Gastrocnemius medialis (tissue), 4 donors: ENCODE results near the gene PCBP1. TPM values are rescaled to one million over a fixed set of nuclear protein-coding genes. Genes with fewer than 3 reads are reported as not detected.
"Not testable (repeated sequence)": the region's sequence is repeated elsewhere in the genome, so short reads cannot be mapped to it uniquely, and the experiment has no call there.

ENCODE experiments used
- ATAC-seq, 2 donors: fragments of 150-250 bp; one replicate each; pipeline ENCODE4 v1.9.1; 2016
- DNase-seq, 2 donors: peaks; one replicate each; pipeline ENCODE4 v3.0.0-alpha.2; 2019
- H3K27ac ChIP-seq, 4 donors: fragments of 200-600 bp; sonication (generic); 1 replicate in 1 of 4; 2 replicates in 3 of 4; pipeline ENCODE4 v1.5.1; 2016 to 2018; ENCODE audit warnings: mild to moderate bottlenecking in 2 of 4, moderate library complexity in 1 of 4
- H3K27me3 ChIP-seq, 3 donors: fragments of 200-600 bp; sonication (generic) in 2 of 3; 1 replicate in 1 of 3; 2 replicates in 2 of 3; pipeline versions ENCODE4 v1.5.1 to v1.6.0; 2016 to 2019; ENCODE audit warnings: mild to moderate bottlenecking in 1 of 3, moderate library complexity in 1 of 3
- H3K36me3 ChIP-seq, 2 donors: fragments of 200-600 bp; sonication (generic) in 1 of 2; one replicate each; pipeline ENCODE4 v1.5.1; 2017 to 2018
- H3K4me1 ChIP-seq, 2 donors: fragments of 200-600 bp; sonication (generic) in 1 of 2; one replicate each; pipeline ENCODE4 v1.5.1; 2016 to 2017; ENCODE audit warnings: mild to moderate bottlenecking in 2 of 2
- H3K4me3 ChIP-seq, 4 donors: fragments of 200-600 bp; sonication (generic) in 3 of 4; 1 replicate in 1 of 4; 2 replicates in 3 of 4; pipeline ENCODE4 v1.5.1; 2016 to 2019; ENCODE audit warnings: mild to moderate bottlenecking in 2 of 4
- H3K9me3 ChIP-seq, 3 donors: fragments of 200-600 bp; sonication (generic) in 2 of 3; 1 replicate in 1 of 3; 2 replicates in 2 of 3; pipeline ENCODE4 v1.5.1; 2016 to 2019
- POLR2A ChIP-seq, 2 donors: fragments of 450-650 bp; IDR thresholded peaks; one replicate each; pipeline ENCODE4 v1.6.1; 2017; ENCODE audit warnings: antibody characterized with exemption in 2 of 2, mild to moderate bottlenecking in 2 of 2, moderate library complexity in 2 of 2
- in situ Hi-C, 4 donors: fragments of 200-750 bp; cut with MboI; loops; one replicate each; pipeline versions ENCODE4 v1.15.0 to v1.8.0; 2017; ENCODE audit warnings: low sequenced_read_pairs in 4 of 4
- intact Hi-C: fragments of 100-400 bp; cut with DNase I; formaldehyde crosslinking; loops from one replicate; pipeline ENCODE4 v1.15.1; 2023; ENCODE audit warnings: low total_unique reads
- total RNA-seq, 4 donors: library from RNA; depleted of rRNA; stranded (reverse); fragments of >200 nt; gene quantifications; one replicate each; pipeline versions ENCODE4 v1.1.0 to v1.2.3, GENCODE V29; 2016
- TF ChIP-seq, protein P1 (sequence below), 5 experiments: fragments of 450-650 bp in 3 of 5; fragments of 200-600 bp in 2 of 5; sonication (generic) in 2 of 5; IDR thresholded peaks in 4 of 5; conservative IDR thresholded peaks in 1 of 5; 1 replicate in 4 of 5; 2 replicates in 1 of 5; pipeline ENCODE4 v1.5.1; 2016 to 2019; ENCODE audit warnings: antibody characterized with exemption in 5 of 5, mild to moderate bottlenecking in 3 of 5, moderate library complexity in 3 of 5

Gene PCBP1
- total RNA-seq, 4 donors from 2014 or later: 178 to 296 (median 262) TPM

DNA sequence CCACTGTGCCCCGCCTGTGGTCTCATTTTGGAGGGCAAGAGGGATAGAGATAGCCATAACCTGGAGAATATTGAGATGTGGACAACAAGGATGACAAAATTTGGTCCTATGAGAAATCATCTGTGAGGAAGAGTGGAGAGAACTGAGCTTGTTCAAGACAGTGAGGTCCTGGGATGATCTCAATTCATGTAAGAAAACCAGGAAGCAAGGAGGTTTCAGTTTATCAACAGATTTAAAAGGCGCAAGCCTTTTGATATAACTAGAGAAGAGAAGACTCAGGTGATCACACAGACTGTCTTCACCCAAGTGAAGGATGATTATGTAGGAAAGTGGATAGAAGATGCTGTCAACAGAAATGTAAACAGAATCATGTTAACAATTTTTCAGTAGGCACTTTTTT is 39.1 kb downstream of the PCBP1 start:
- intact Hi-C loops: loop anchor here (10.0 kb wide), 1 partner anchor 542 kb away; no protein-coding TSS in a partner anchor
- ATAC-seq (no peak), DNase-seq (no peak)
- Histone ChIP-seq H3K27me3 (no peaks in the 10 kb centered on the region), H3K36me3 (no peaks in the 10 kb centered on the region), H3K27ac (peak overlapping the region; percentile 89 to 100 (median 98)), H3K4me3 (no peak overlapping the region), H3K4me1 (peaks cover 51 to 53% of the 10 kb centered on the region in 2 donors), H3K9me3 (no peaks in the 10 kb centered on the region)
- in situ Hi-C loops: no loop called here
- TF ChIP-seq POLR2A (IDR thresholded peaks at IDR 0.05): no peak
- TF ChIP-seq, protein P1, sequence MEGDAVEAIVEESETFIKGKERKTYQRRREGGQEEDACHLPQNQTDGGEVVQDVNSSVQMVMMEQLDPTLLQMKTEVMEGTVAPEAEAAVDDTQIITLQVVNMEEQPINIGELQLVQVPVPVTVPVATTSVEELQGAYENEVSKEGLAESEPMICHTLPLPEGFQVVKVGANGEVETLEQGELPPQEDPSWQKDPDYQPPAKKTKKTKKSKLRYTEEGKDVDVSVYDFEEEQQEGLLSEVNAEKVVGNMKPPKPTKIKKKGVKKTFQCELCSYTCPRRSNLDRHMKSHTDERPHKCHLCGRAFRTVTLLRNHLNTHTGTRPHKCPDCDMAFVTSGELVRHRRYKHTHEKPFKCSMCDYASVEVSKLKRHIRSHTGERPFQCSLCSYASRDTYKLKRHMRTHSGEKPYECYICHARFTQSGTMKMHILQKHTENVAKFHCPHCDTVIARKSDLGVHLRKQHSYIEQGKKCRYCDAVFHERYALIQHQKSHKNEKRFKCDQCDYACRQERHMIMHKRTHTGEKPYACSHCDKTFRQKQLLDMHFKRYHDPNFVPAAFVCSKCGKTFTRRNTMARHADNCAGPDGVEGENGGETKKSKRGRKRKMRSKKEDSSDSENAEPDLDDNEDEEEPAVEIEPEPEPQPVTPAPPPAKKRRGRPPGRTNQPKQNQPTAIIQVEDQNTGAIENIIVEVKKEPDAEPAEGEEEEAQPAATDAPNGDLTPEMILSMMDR (IDR thresholded peaks at IDR 0.05 in 4 of 5, conservative IDR thresholded peaks at IDR 0.05 in 1 of 5): no peak

- no peaks in the 10 kb centered on the region for H3K27me3 ChIP-seq
- TF ChIP-seq POLR2A (IDR thresholded peaks at IDR 0.05): no peak
- TF ChIP-seq, protein P1 (IDR thresholded peaks at IDR 0.05 in 4 of 5, conservative IDR thresholded peaks at IDR 0.05 in 1 of 5): no peak
- H3K9me3 ChIP-seq: no peaks in the 10 kb centered on the region
- no peaks in the 10 kb centered on the region for H3K36me3 ChIP-seq
- no peak for DNase-seq
- intact Hi-C loops: loop anchor here (10.0 kb wide), 1 partner anchor 543 kb away; no protein-coding TSS in a partner anchor
- no peak for ATAC-seq
- peak overlapping the region; percentile 89 to 100 (median 98) for H3K27ac ChIP-seq
- in situ Hi-C loops: no loop called here
- H3K4me3 ChIP-seq: no peak overlapping the region
- peaks cover 52 to 53% of the 10 kb centered on the region in 2 donors for H3K4me1 ChIP-seq
Measured at GRCh38 chr2:70128005-70128404, 40.7 kb downstream of the PCBP1 start.

- in situ Hi-C loops: loop anchor here in 1 of 4 donors (10.0 kb wide), 1 partner anchor 57 kb away; no protein-coding TSS in a partner anchor
- H3K9me3 ChIP-seq, H3K36me3 ChIP-seq, H3K27me3 ChIP-seq, ATAC-seq, intact Hi-C loops: not testable (repeated sequence)
- Histone ChIP-seq H3K4me1 (peaks cover 47 to 55% of the 10 kb centered on the region in 2 donors), H3K4me3 (peak overlapping the region; percentile 31 to 47 (median 44)), H3K27ac (peak overlapping the region; percentile 86 to 97 (median 91))
- peak in 1 of 2 donors; percentile 6 for DNase-seq
Measured at GRCh38 chr2:70131344-70132143, 44.3 kb downstream of the PCBP1 start.

DNA sequence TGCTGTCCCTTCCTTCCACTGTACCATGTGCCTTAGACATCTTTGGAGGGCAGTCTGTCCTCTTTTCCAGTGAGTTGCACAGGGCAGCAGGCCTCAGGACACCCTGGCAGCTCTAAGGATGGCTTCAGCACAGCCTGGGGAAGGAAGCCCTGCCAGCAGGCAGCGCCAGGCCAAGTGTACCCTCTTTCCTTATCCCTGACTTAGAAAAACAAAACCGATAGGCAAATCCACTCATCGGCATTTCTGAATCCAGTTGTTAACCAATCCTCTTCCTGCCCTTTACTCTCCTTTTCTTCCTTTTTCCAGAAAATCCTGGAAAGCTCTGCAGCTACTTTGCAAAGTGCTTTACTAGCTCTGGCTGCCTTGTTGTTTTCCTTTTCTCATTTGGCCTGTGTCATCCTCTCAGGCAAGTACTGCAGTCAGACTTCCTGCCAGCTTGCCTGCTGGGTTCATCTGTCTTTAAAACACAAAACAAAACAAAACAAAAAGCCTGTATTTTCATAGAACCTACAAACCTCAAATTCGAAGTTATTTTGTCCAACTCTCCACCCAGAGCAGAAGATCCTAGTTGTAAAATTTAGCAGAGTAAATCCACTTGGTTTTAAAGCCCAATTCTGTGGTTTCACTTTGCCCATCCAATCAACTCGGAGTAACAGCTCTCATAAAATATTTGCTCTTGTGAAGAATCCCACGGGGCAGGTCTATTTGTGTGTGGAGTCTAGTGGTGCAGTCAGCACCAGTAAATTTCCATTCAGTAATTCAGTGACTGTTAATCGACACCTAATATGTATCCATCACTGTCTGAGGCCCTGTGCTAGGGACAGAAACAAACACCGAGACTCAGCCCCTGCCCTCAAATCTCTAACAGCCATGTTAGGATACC is 45.2 kb downstream of the PCBP1 start:
- Histone ChIP-seq H3K36me3 (no peaks in the 10 kb centered on the region), H3K4me3 (peak overlapping the region; percentile 31 to 47 (median 44)), H3K27me3 (no peaks in the 10 kb centered on the region), H3K27ac (peak overlapping the region; percentile 86 to 97 (median 91)), H3K9me3 (no peaks in the 10 kb centered on the region), H3K4me1 (peaks cover 38 to 49% of the 10 kb centered on the region in 2 donors)
- DNase-seq (peak; percentile 81 to 89), ATAC-seq (peak; percentile 86 to 88)
- intact Hi-C loops: no loop called here
- in situ Hi-C loops: loop anchor here in 1 of 4 donors (10.0 kb wide), 1 partner anchor 58 kb away; no protein-coding TSS in a partner anchor
- TF ChIP-seq POLR2A (IDR thresholded peaks at IDR 0.05): peak in 1 of 2 donors; percentile 57
- TF ChIP-seq, protein P1 (IDR thresholded peaks at IDR 0.05 in 4 of 5, conservative IDR thresholded peaks at IDR 0.05 in 1 of 5): peak in 1 of 5 experiments; percentile 14
